ENCODE data around the gene STPG2. TPM values are rescaled to one million over a fixed set of nuclear protein-coding genes. Genes with fewer than 3 reads are reported as not detected.

STPG2 gene
- total RNA-seq, 1 experiment from 2014 or later, result 0.20 TPM

DNA sequence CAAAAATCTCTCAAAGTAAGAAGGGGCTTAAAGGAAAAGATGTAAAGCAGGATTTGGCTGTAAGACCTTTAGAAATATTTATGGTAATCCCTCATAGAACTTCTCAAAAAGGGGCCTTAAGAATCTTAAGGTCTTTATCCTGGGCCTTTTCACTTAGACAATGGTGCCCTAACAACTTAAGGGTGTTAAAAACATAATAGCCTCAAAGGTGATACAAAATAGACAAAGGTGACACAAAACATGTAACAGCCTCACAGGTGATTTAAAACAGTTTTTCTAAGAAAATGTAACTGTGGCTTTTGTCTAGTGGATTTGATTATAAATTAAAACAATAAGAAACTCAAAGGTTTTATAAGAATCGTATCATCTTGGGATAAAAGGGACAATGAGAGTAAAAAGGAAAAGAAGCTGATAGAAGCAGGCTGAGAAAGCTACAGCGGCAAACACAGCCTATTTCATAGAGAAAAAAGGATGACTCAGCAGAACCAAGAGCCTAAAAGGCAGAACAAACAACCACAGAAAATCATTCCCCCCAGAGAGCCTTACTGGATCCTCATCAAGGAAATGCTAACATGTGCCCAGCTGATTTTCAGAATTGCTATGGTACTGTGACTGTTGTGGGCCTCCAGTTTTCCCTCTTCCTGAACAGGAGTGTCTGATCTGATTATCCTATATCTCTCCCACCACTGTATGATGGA is 164.3 kb downstream of the STPG2 start:
- Histone ChIP-seq H2BK12ac (ENCODE audit: insufficient read length, low read depth, low read length) (no peak overlapping the region), H4K91ac (ENCODE audit: insufficient read length, low read depth, low read length) (no peak overlapping the region), H3T11ph (ENCODE audit: low read length) (no peak overlapping the region), H3K56ac (ENCODE audit: insufficient read length, low read depth, low read length) (no peak overlapping the region), H3K9me3 (ENCODE audit: control insufficient read depth, low read depth, low read length) (peaks cover 5% of the 10 kb centered on the region), H3K27ac (ENCODE audit: insufficient read length, low read depth, low read length) (no peak overlapping the region), H2BK5ac (ENCODE audit: insufficient read length, low read length) (no peak overlapping the region), H4K5ac (ENCODE audit: insufficient read length, low read depth, low read length) (no peak overlapping the region), H3K27me3 (ENCODE audit: insufficient read depth, low read length) (no peaks in the 10 kb centered on the region), H3K4ac (ENCODE audit: low read depth, low read length) (no peak overlapping the region), H3K4me2 (ENCODE audit: insufficient read depth, insufficient read length, low read length) (no peak overlapping the region), H3K23ac (ENCODE audit: insufficient read length, low read depth, low read length) (no peak overlapping the region), H2BK120ac (ENCODE audit: low read depth, low read length, poor library complexity, severe bottlenecking) (no peak overlapping the region), H3K18ac (ENCODE audit: insufficient read length, low read depth, low read length) (no peak overlapping the region), H2AFZ (ENCODE audit: low read length) (no peak overlapping the region), H3K79me1 (ENCODE audit: insufficient read depth, low read depth, low read length, poor library complexity, severe bottlenecking) (no peaks in the 10 kb centered on the region), H2AK5ac (ENCODE audit: insufficient read length, low read length) (no peak overlapping the region), H3K14ac (ENCODE audit: insufficient read depth, low read length) (no peak overlapping the region), H3K9ac (ENCODE audit: extremely low read depth, insufficient read length, low read length) (no peak overlapping the region), H3K79me2 (ENCODE audit: insufficient read depth, low read length) (no peaks in the 10 kb centered on the region), H2BK20ac (ENCODE audit: low read depth, low read length, poor library complexity, severe bottlenecking) (peak overlapping the region; percentile 26), H4K8ac (replicated peaks; ENCODE audit: insufficient read length, low read depth, low read length) (no peak overlapping the region), H3K23me2 (ENCODE audit: insufficient read length, low read depth, low read length, poor library complexity, severe bottlenecking) (no peaks in the 10 kb centered on the region), H4K20me1 (ENCODE audit: control insufficient read depth, insufficient read depth, insufficient read length) (no peaks in the 10 kb centered on the region), H2BK15ac (ENCODE audit: low read depth, low read length) (no peak overlapping the region), H3K4me1 (ENCODE audit: insufficient read depth, low read length) (no peaks in the 10 kb centered on the region)
- peaks cover 0 to 4% of the 10 kb centered on the region in 2 experiments; a peak in 1 of 4 replicates for H3K4me1 Mint-ChIP-seq
- no peaks in the 10 kb centered on the region; the same call in 1 of the 2 replicates for H3K27me3 Mint-ChIP-seq (ENCODE audit: low read depth)
- no peak overlapping the region for H3K4me3 Mint-ChIP-seq
- peaks cover 7 to 10% (median 10%) of the 10 kb centered on the region in 3 experiments for H3K36me3 Mint-ChIP-seq (ENCODE audit: insufficient read depth in 1 of 3, low read depth in 3 of 3)
- TF ChIP-seq, protein P1, sequence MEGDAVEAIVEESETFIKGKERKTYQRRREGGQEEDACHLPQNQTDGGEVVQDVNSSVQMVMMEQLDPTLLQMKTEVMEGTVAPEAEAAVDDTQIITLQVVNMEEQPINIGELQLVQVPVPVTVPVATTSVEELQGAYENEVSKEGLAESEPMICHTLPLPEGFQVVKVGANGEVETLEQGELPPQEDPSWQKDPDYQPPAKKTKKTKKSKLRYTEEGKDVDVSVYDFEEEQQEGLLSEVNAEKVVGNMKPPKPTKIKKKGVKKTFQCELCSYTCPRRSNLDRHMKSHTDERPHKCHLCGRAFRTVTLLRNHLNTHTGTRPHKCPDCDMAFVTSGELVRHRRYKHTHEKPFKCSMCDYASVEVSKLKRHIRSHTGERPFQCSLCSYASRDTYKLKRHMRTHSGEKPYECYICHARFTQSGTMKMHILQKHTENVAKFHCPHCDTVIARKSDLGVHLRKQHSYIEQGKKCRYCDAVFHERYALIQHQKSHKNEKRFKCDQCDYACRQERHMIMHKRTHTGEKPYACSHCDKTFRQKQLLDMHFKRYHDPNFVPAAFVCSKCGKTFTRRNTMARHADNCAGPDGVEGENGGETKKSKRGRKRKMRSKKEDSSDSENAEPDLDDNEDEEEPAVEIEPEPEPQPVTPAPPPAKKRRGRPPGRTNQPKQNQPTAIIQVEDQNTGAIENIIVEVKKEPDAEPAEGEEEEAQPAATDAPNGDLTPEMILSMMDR (conservative IDR thresholded peaks at IDR 0.05), result no peak
- peaks cover 9 to 19% of the 10 kb centered on the region in 2 experiments for H3K9me3 Mint-ChIP-seq
- WGBS (ENCODE audit: extremely low coverage, insufficient read length, low lambda C conversion rate), result no CpG with 5 or more reads among the region's 2 CpGs
- DNase-seq, result no peak
- no peak overlapping the region for H3K27ac Mint-ChIP-seq

Data from H9 (cell line).